GM12878 (cell line): ENCODE measurements around the gene NUDT1. TPM values are rescaled to one million over a fixed set of nuclear protein-coding genes. Genes with fewer than 3 reads are reported as not detected.

Experiments used
- ATAC-seq: fragments of 200-7000 bp; cut with Tn5 transposase; 3 replicates; pipeline ENCODE4 v1.9.1; 2020; ENCODE audit warnings: mild to moderate bottlenecking, moderate library complexity
- BruUV-seq: library from RNA; stranded (reverse); fragments of 400-500 nt; replicated peaks from 2 replicates; lab custom pipeline; 2021; lab: Mats Ljungman, UMichigan
- CTCF ChIA-PET: fragments of 300-600 bp; sonication (Branson Sonifier 250); formaldehyde crosslinking; extraction: SDS; loops from one replicate; lab custom pipeline; 2021; ENCODE audit warnings: inconsistent platforms; lab: Yijun Ruan, JAX
- POLR2A ChIA-PET: fragments of 350-600 bp; formaldehyde crosslinking; extraction: SDS; loops from one replicate; lab custom pipeline; 2021; ENCODE audit warnings: inconsistent platforms; lab: Charles Lee
- RAD21 ChIA-PET: fragments of 300-600 bp; sonication (Branson Sonifier 250); formaldehyde crosslinking; loops from one replicate; lab custom pipeline; 2023; ENCODE audit warnings: antibody characterized with exemption; ENCODE audit not compliant: unreplicated experiment; lab: Charles Lee
- SMC1A ChIA-PET: fragments of 300-600 bp; sonication (Branson Sonifier 250); formaldehyde crosslinking; loops from one replicate; lab custom pipeline; 2023; ENCODE audit not compliant: unreplicated experiment, uncharacterized antibody; lab: Charles Lee
- DNase-seq: peaks from one replicate; pipeline ENCODE4 v3.0.0-alpha.2; 2011; ENCODE audit warnings: low read depth, low spot score
- FAIRE-seq: peaks from 3 replicates; lab custom pipeline; 2011; peaks lifted over from hg19 to GRCh38; lab: Jason Lieb, UNC
- H2AFZ ChIP-seq: 2 replicates; pipeline ENCODE4 v1.6.0; 2011; ENCODE audit warnings: low read depth, low read length, control low read depth; ENCODE audit not compliant: control insufficient read depth
- H3K27ac ChIP-seq: 2 replicates; pipeline ENCODE4 v1.5.1; 2011; ENCODE audit warnings: control low read depth; ENCODE audit not compliant: control insufficient read depth, insufficient read depth
- H3K27me3 ChIP-seq, 2 experiments: replicated peaks in 1 of 2; 2 replicates each; pipeline versions ENCODE4 v1.6.0 to v1.6.1; 2011; ENCODE audit warnings: low read length in 1 of 2; ENCODE audit not compliant: control insufficient read depth in 2 of 2, insufficient read depth in 2 of 2
- H3K36me3 ChIP-seq, 2 experiments: 2 replicates each; pipeline ENCODE4 v1.5.1; 2011; ENCODE audit warnings: low read length in 1 of 2; ENCODE audit not compliant: control insufficient read depth in 2 of 2, insufficient read depth in 2 of 2
- H3K4me1 ChIP-seq: 2 replicates; pipeline ENCODE4 v1.6.1; 2011; ENCODE audit warnings: mild to moderate bottlenecking, low read length, moderate library complexity, mixed read lengths; ENCODE audit not compliant: control insufficient read depth, insufficient read depth
- H3K4me2 ChIP-seq: 2 replicates; pipeline ENCODE4 v1.6.0; 2011; ENCODE audit warnings: control low read depth; ENCODE audit not compliant: control insufficient read depth, insufficient read depth
- H3K4me3 ChIP-seq: fragments of 200-600 bp; sonication (generic); 2 replicates; pipeline ENCODE4 v1.5.1; 2016
- H3K79me2 ChIP-seq: 2 replicates; pipeline ENCODE4 v1.6.0; 2011; ENCODE audit warnings: low read length; ENCODE audit not compliant: control insufficient read depth, insufficient read depth
- H3K9ac ChIP-seq: 2 replicates; pipeline ENCODE4 v1.8.0; 2011; ENCODE audit warnings: low read length, control low read depth, mixed read lengths; ENCODE audit not compliant: control insufficient read depth, insufficient read depth
- H3K9me3 ChIP-seq: replicated peaks from 3 replicates; pipeline ENCODE4 v1.5.1; 2011; ENCODE audit warnings: mild to moderate bottlenecking, low read length; ENCODE audit not compliant: control insufficient read depth, insufficient read depth
- H4K20me1 ChIP-seq: 2 replicates; pipeline ENCODE4 v1.6.0; 2011; ENCODE audit not compliant: control insufficient read depth, insufficient read depth
- NBN ChIP-seq: fragments of 450-650 bp; IDR thresholded peaks from 2 replicates; pipeline ENCODE4 v1.6.1; 2016
- NKRF ChIP-seq: fragments of 450-650 bp; conservative IDR thresholded peaks from 2 replicates; pipeline ENCODE4 v1.6.1; 2017; ENCODE audit warnings: mild to moderate bottlenecking, moderate library complexity
- NR2C2 ChIP-seq: IDR thresholded peaks from 2 replicates; pipeline ENCODE4 v1.6.1; 2011; ENCODE audit warnings: borderline replicate concordance, low read depth; ENCODE audit not compliant: control insufficient read depth, insufficient read length
- RELA ChIP-seq: fragments of 450-650 bp; IDR thresholded peaks from 2 replicates; pipeline ENCODE4 v1.8.0; 2014; ENCODE audit warnings: borderline replicate concordance; ENCODE audit not compliant: partially characterized antibody
- REST ChIP-seq: IDR thresholded peaks from 2 replicates; pipeline ENCODE4 v1.6.1; 2012; ENCODE audit warnings: mild to moderate bottlenecking, low read depth, low read length
- TAF1 ChIP-seq: IDR thresholded peaks from 2 replicates; pipeline ENCODE4 v1.6.1; 2011; ENCODE audit warnings: mild to moderate bottlenecking, low read depth, low read length, borderline replicate concordance
- TBL1XR1 ChIP-seq: IDR thresholded peaks from 2 replicates; pipeline ENCODE4 v1.6.1; 2012; ENCODE audit warnings: low read depth, low read length, improper control_type of control experiment
- WGBS: methylation state at CpG from one replicate; pipeline ENCODE4 v1.1.6; 2016; ENCODE audit warnings: low lambda C conversion rate; ENCODE audit not compliant: insufficient replicate concordance, insufficient coverage; ENCODE audit errors: missing lambda C conversion rate; 5-methylcytosine and 5-hydroxymethylcytosine counted together
- in situ Hi-C: fragments of 300-500 bp; cut with MboI; formaldehyde crosslinking; loops from 9 replicates; pipeline ENCODE4 v1.14.3; 2018; ENCODE audit warnings: mixed read lengths
- intact Hi-C: fragments of 100-400 bp; cut with micrococcal nuclease; formaldehyde crosslinking; loops from one replicate; pipeline ENCODE4 v1.14.2; 2022; ENCODE audit not compliant: unreplicated experiment
- polyA plus RNA-seq, 11 experiments: library from polyadenylated mRNA; depleted of rRNA in 4 of 11; unstranded in 6 of 11; stranded (reverse) in 5 of 11; fragments of >200 nt; fragmentation: Nextera tagmentation in 4 of 11; fragmentation: Illumina TruSeq in 1 of 11; extraction: Ambion mirVana in 4 of 11; extraction: Trizol in 1 of 11; gene quantifications; 1 replicate in 1 of 11; 2 replicates in 10 of 11; pipeline versions ENCODE4 v1.2.1 to v1.2.3, GENCODE V29; 2011 to 2016; ENCODE audit warnings: inconsistent platforms in 2 of 11, missing spikeins in 2 of 11, low read depth in 1 of 11
- total RNA-seq, 4 experiments: library from RNA; depleted of rRNA in 3 of 4; stranded (reverse); fragments of >200 nt in 3 of 4; fragmentation: Illumina TruSeq in 1 of 4; extraction: Trizol in 1 of 4; gene quantifications; 2 replicates each; pipeline versions ENCODE4 v1.2.1 to v1.2.3, GENCODE V29; 2013 to 2021

NUDT1 gene
- total and polyA plus RNA-seq, 10 of the 15 experiments (the other 5 are each of a cell fraction or from before 2014, with no cell fraction given), result 7.7 to 122 (median 59.2) TPM

- TF ChIP-seq REST (no peak), TBL1XR1 (no peak)
These were observed 11.1 kb upstream of the NUDT1 start (continued) for GRCh38 chr7:2230882-2231281.

GRCh38 chr7:2231992-2232765 lies 9.8 kb upstream of the NUDT1 start:
- RAD21 ChIA-PET, result interaction anchor here (0.8 to 1.5 kb wide), 8 partner anchors 10 to 653 kb away, joined by 3 to 6 read pairs (median 3); partner anchors contain the start of genes MRM2 and NUDT1
- SMC1A ChIA-PET, result interaction anchor here (1.4 to 2.9 kb wide), 2 partner anchors 68 to 116 kb away, joined by 4 to 9 read pairs; no protein-coding TSS in a partner anchor
- no peaks in the 10 kb centered on the region for H3K27me3 ChIP-seq
- peak overlapping the region; percentile 79 for H3K9ac ChIP-seq
- peaks cover 7 to 11% of the 10 kb centered on the region in 2 experiments for H3K36me3 ChIP-seq
- in situ Hi-C loops (no loop called here), intact Hi-C loops (no loop called here)
- FAIRE-seq, result no peak
- H4K20me1 ChIP-seq, result no peaks in the 10 kb centered on the region
- CTCF ChIA-PET, result interaction anchor here (0.6 to 1.9 kb wide), 5 partner anchors 9 to 124 kb away, joined by 3 to 13 read pairs (median 4); no protein-coding TSS in a partner anchor
- peak overlapping the region; percentile 86 for H3K4me3 ChIP-seq
- no peaks in the 10 kb centered on the region for H3K9me3 ChIP-seq
- 0 out of 2 replicates have a peak, but pooled peaks have one; percentile 19 for TF ChIP-seq NBN
- TF ChIP-seq TAF1, result 0 out of 2 replicates have a peak, but pooled peaks have one; percentile 16
- TF ChIP-seq NR2C2, result no peak
- 0 out of 2 replicates have a peak, but pooled peaks have one; percentile 27 for TF ChIP-seq NKRF
- no peak for TF ChIP-seq RELA
- H2AFZ ChIP-seq, result peak overlapping the region; percentile 52
- peak; percentile 50 for ATAC-seq
- H3K4me1 ChIP-seq, result peaks cover 6% of the 10 kb centered on the region; the same call in 1 of the 2 replicates
- H3K27ac ChIP-seq, result peak overlapping the region; percentile 86
- POLR2A ChIA-PET, result interaction anchor here (0.7 to 2.9 kb wide), 4 partner anchors 9 to 705 kb away, joined by 3 to 10 read pairs (median 5); partner anchors contain the start of genes MRM2 and NUDT1
- H3K4me2 ChIP-seq, result peak overlapping the region; percentile 65
- no peak for DNase-seq
- BruUV-seq, result no TSS peak
- WGBS, result 2% methylated on average over 36 of the region's 46 CpGs
- H3K79me2 ChIP-seq, result peaks cover 46% of the 10 kb centered on the region
